Naive thymus-derived CD4-positive, alpha-beta T cell (primary cell): ENCODE measurements around the gene CSF2. TPM values are rescaled to one million over a fixed set of nuclear protein-coding genes. Genes with fewer than 3 reads are reported as not detected.
A peak's percentile ranks its signal among the peaks of the same experiment; 100 is the strongest.
"Not testable (repeated sequence)": the region's sequence is repeated elsewhere in the genome, so short reads cannot be mapped to it uniquely, and the experiment has no call there.

Experiments used
- ATAC-seq: fragments of 150-1000 bp; cut with Tn5 transposase; 2 replicates; pipeline ENCODE4 v1.10.0; 2021; ENCODE audit warnings: mild to moderate bottlenecking, moderate library complexity
- CTCF ChIA-PET: fragments of 350-600 bp; sonication (Branson Sonifier 250); formaldehyde crosslinking; loops from one replicate; lab custom pipeline; 2021; ENCODE audit warnings: antibody characterized with exemption; lab: Charles Lee
- POLR2A ChIA-PET: fragments of 350-600 bp; sonication (Branson Sonifier 250); formaldehyde crosslinking; loops from one replicate; lab custom pipeline; 2021; ENCODE audit warnings: antibody characterized with exemption, inconsistent platforms; lab: Charles Lee
- DNase-seq, 9 donors: peaks; one replicate each; pipeline versions ENCODE4 v3.0.0 to v3.0.0-alpha.2; 2020 to 2022; ENCODE audit warnings: mixed read lengths in 1 of 9
- H3K27ac ChIP-seq: one replicate; pipeline ENCODE4 v1.7.0; 2013; ENCODE audit warnings: mild to moderate bottlenecking, low read depth, low read length, moderate library complexity
- H3K27me3 ChIP-seq, 2 donors: one replicate each; pipeline ENCODE4 v1.7.0; 2013; ENCODE audit warnings: low read length in 2 of 2, mild to moderate bottlenecking in 2 of 2, moderate library complexity in 2 of 2; ENCODE audit not compliant: control insufficient read depth in 2 of 2, insufficient read depth in 2 of 2
- H3K36me3 ChIP-seq, 3 experiments: 1 replicate in 2 of 3; 2 replicates in 1 of 3; pipeline ENCODE4 v1.7.0; 2013; ENCODE audit warnings: low read length in 3 of 3, mild to moderate bottlenecking in 3 of 3, moderate library complexity in 1 of 3; ENCODE audit not compliant: insufficient read depth in 3 of 3, control insufficient read depth in 2 of 3
- H3K4me1 ChIP-seq, 2 donors: one replicate each; pipeline ENCODE4 v1.7.0; 2013; ENCODE audit warnings: low read length in 2 of 2, mild to moderate bottlenecking in 2 of 2, moderate library complexity in 1 of 2; ENCODE audit not compliant: control insufficient read depth in 2 of 2, insufficient read depth in 2 of 2
- H3K4me3 ChIP-seq: 2 replicates; pipeline ENCODE4 v1.7.0; 2013; ENCODE audit warnings: mild to moderate bottlenecking, low read length
- H3K9me3 ChIP-seq, 3 experiments: 1 replicate in 2 of 3; 2 replicates in 1 of 3; pipeline ENCODE4 v1.7.0; 2013; ENCODE audit warnings: low read length in 3 of 3; ENCODE audit not compliant: control insufficient read depth in 2 of 3
- H3K27ac Mint-ChIP-seq, 9 donors: one replicate each; pipeline ENCODE4 v1.8.0; 2020 to 2022; ENCODE audit warnings: mixed read lengths in 9 of 9, mild to moderate bottlenecking in 8 of 9, moderate library complexity in 5 of 9, inconsistent platforms in 2 of 9
- H3K27me3 Mint-ChIP-seq, 5 donors: one replicate each; pipeline ENCODE4 v1.8.0; 2021 to 2022; ENCODE audit warnings: mixed read lengths in 5 of 5, mild to moderate bottlenecking in 1 of 5
- H3K36me3 Mint-ChIP-seq, 5 donors: one replicate each; pipeline ENCODE4 v1.8.0; 2020 to 2022; ENCODE audit warnings: mixed read lengths in 5 of 5, mild to moderate bottlenecking in 3 of 5, inconsistent platforms in 1 of 5
- H3K4me1 Mint-ChIP-seq, 7 donors: one replicate each; pipeline ENCODE4 v1.8.0; 2020 to 2022; ENCODE audit warnings: mixed read lengths in 7 of 7, mild to moderate bottlenecking in 3 of 7, inconsistent platforms in 1 of 7
- H3K4me3 Mint-ChIP-seq, 10 donors: one replicate each; pipeline ENCODE4 v1.8.0; 2020 to 2022; ENCODE audit warnings: mild to moderate bottlenecking in 10 of 10, mixed read lengths in 10 of 10, moderate library complexity in 6 of 10, inconsistent platforms in 2 of 10
- H3K9me3 Mint-ChIP-seq, 11 donors: one replicate each; pipeline ENCODE4 v1.8.0; 2020 to 2022; ENCODE audit warnings: mixed read lengths in 11 of 11, mild to moderate bottlenecking in 4 of 11, inconsistent platforms in 1 of 11, moderate library complexity in 1 of 11
- intact Hi-C, 2 donors: fragments of 100-400 bp; cut with micrococcal nuclease; formaldehyde crosslinking; loops; one replicate each; pipeline ENCODE4 v1.15.1; 2023
- polyA plus RNA-seq, 2 donors: library from polyadenylated mRNA; unstranded; fragments of 300-500 nt; fragmentation: Illumina TruSeq; gene quantifications; one replicate each; pipeline ENCODE4 v1.2.3, GENCODE V29; 2021
- total RNA-seq, 6 experiments: library from RNA in 5 of 6; stranded (reverse) in 5 of 6; gene quantifications; 1 replicate in 5 of 6; 2 replicates in 1 of 6; pipeline ENCODE4 v1.2.3 and lab custom pipeline; 2021 to 2026

The CSF2 gene
- total and polyA plus RNA-seq, 7 experiments from 2014 or later: 111 TPM; not detected in 6

GRCh38 chr5:132105688-132106087 lies 32.1 kb downstream of the CSF2 start:
- Mint-ChIP-seq H3K27ac (peak overlapping the region in 1 of 9 donors; percentile 86), H3K27me3 (no peaks in the 10 kb centered on the region), H3K36me3 (peaks cover 0 to 33% (median 0%) of the 10 kb centered on the region in 5 donors), H3K4me1 (peaks cover 31 to 81% (median 43%) of the 10 kb centered on the region in 7 donors), H3K4me3 (peak overlapping the region in 1 of 10 donors; percentile 42), H3K9me3 (peaks cover 0 to 10% (median 0%) of the 10 kb centered on the region in 11 donors)
- Histone ChIP-seq H3K4me1 (peaks cover 35 to 57% of the 10 kb centered on the region in 2 donors), H3K9me3 (no peaks in the 10 kb centered on the region), H3K4me3 (no peak overlapping the region), H3K27me3 (no peaks in the 10 kb centered on the region), H3K27ac (no peak overlapping the region), H3K36me3 (no peaks in the 10 kb centered on the region)
- ATAC-seq: no peak
- ChIA-PET CTCF (interaction anchor here (0.5 kb wide), 1 partner anchor 44 kb away, joined by 4 read pairs; no protein-coding TSS in a partner anchor), POLR2A (no interaction called here)
- intact Hi-C loops: loop anchor here (10.0 kb wide), 3 partner anchors 69 to 851 kb away; no protein-coding TSS in a partner anchor
- DNase-seq: no peak

GRCh38 chr5:132108495-132108894 lies 34.9 kb downstream of the CSF2 start:
- POLR2A ChIA-PET, CTCF ChIA-PET, ATAC-seq, DNase-seq, H3K27me3 Mint-ChIP-seq, H3K27ac ChIP-seq, H3K27me3 ChIP-seq, H3K36me3 ChIP-seq, H3K9me3 ChIP-seq, H3K4me3 ChIP-seq: not testable (repeated sequence)
- peak overlapping the region in 1 of 9 donors; percentile 80 for H3K27ac Mint-ChIP-seq
- H3K4me1 Mint-ChIP-seq: peaks cover 18 to 76% (median 27%) of the 10 kb centered on the region in 7 donors
- H3K4me3 Mint-ChIP-seq: peak overlapping the region in 1 of 10 donors; percentile 64
- H3K4me1 ChIP-seq: peaks cover 7 to 45% of the 10 kb centered on the region in 2 donors
- intact Hi-C loops: loop anchor here (10.0 kb wide), 3 partner anchors 66 to 854 kb away; no protein-coding TSS in a partner anchor
- peaks cover 0 to 45% (median 0%) of the 10 kb centered on the region in 5 donors for H3K36me3 Mint-ChIP-seq
- H3K9me3 Mint-ChIP-seq: peaks cover 0 to 19% (median 4%) of the 10 kb centered on the region in 11 donors

GRCh38 chr5:132108957-132109356 lies 35.4 kb downstream of the CSF2 start:
- Mint-ChIP-seq H3K4me1 (peaks cover 15 to 75% (median 23%) of the 10 kb centered on the region in 7 donors), H3K27ac (peak overlapping the region in 1 of 9 donors; percentile 80), H3K36me3 (peaks cover 0 to 50% (median 0%) of the 10 kb centered on the region in 5 donors), H3K9me3 (peaks cover 0 to 21% (median 4%) of the 10 kb centered on the region in 11 donors)
- POLR2A ChIA-PET, H3K4me3 Mint-ChIP-seq, H3K36me3 ChIP-seq, H3K27ac ChIP-seq, CTCF ChIA-PET, H3K27me3 Mint-ChIP-seq, H3K4me3 ChIP-seq, ATAC-seq, H3K27me3 ChIP-seq, H3K9me3 ChIP-seq, DNase-seq: not testable (repeated sequence)
- H3K4me1 ChIP-seq: peaks cover 3 to 47% of the 10 kb centered on the region in 2 donors
- intact Hi-C loops: loop anchor here (10.0 kb wide), 3 partner anchors 66 to 854 kb away; no protein-coding TSS in a partner anchor

- Mint-ChIP-seq H3K9me3 (peaks cover 0 to 23% (median 4%) of the 10 kb centered on the region in 11 donors), H3K27ac (peak overlapping the region in 2 of 9 donors; percentile 38 to 81), H3K36me3 (peaks cover 0 to 54% (median 0%) of the 10 kb centered on the region in 5 donors), H3K4me1 (peaks cover 10 to 75% (median 17%) of the 10 kb centered on the region in 7 donors), H3K27me3 (no peaks in the 10 kb centered on the region), H3K4me3 (peak overlapping the region in 1 of 10 donors; percentile 29)
- CTCF ChIA-PET: no interaction called here
- Histone ChIP-seq H3K4me1 (peaks cover 0 to 47% of the 10 kb centered on the region in 2 donors), H3K27me3 (no peaks in the 10 kb centered on the region), H3K36me3 (no peaks in the 10 kb centered on the region), H3K27ac (no peak overlapping the region), H3K4me3 (no peak overlapping the region), H3K9me3 (no peaks in the 10 kb centered on the region)
- ATAC-seq: no peak
- intact Hi-C loops: loop anchor here (10.0 kb wide), 3 partner anchors 65 to 855 kb away; no protein-coding TSS in a partner anchor
- no peak for DNase-seq
- POLR2A ChIA-PET: interaction anchor here (0.5 kb wide), 1 partner anchor 1011 kb away, joined by 3 read pairs; no protein-coding TSS in a partner anchor
Measured at GRCh38 chr5:132109494-132110053, 36.0 kb downstream of the CSF2 start.

- no peak overlapping the region for H3K27ac ChIP-seq
- DNase-seq (no peak), ATAC-seq (no peak)
- Mint-ChIP-seq H3K36me3 (peaks cover 0 to 58% (median 0%) of the 10 kb centered on the region in 5 donors), H3K4me1 (peaks cover 9 to 75% (median 21%) of the 10 kb centered on the region in 7 donors), H3K9me3 (peaks cover 0 to 26% (median 4%) of the 10 kb centered on the region in 11 donors), H3K27me3 (no peaks in the 10 kb centered on the region), H3K4me3 (peak overlapping the region in 1 of 10 donors; percentile 74), H3K27ac (peak overlapping the region in 1 of 9 donors; percentile 90)
- H3K27me3 ChIP-seq: no peaks in the 10 kb centered on the region
- H3K9me3 ChIP-seq: no peaks in the 10 kb centered on the region
- POLR2A ChIA-PET: interaction anchor here (0.5 to 0.7 kb wide), 2 partner anchors 80 to 1011 kb away, joined by 3 read pairs; no protein-coding TSS in a partner anchor
- CTCF ChIA-PET: no interaction called here
- no peaks in the 10 kb centered on the region for H3K36me3 ChIP-seq
- intact Hi-C loops: no loop called here
- H3K4me1 ChIP-seq: peaks cover 0 to 47% of the 10 kb centered on the region in 2 donors
- H3K4me3 ChIP-seq: no peak overlapping the region
Measured at GRCh38 chr5:132110195-132110594, 36.6 kb downstream of the CSF2 start.

- peak in 1 of 9 donors; percentile 57 for DNase-seq
- CTCF ChIA-PET: no interaction called here
- peaks cover 0 to 59% (median 0%) of the 10 kb centered on the region in 5 donors for H3K36me3 Mint-ChIP-seq
- H3K4me3 Mint-ChIP-seq: peak overlapping the region in 1 of 10 donors; percentile 74
- no peak overlapping the region for H3K27ac ChIP-seq
- H3K9me3 ChIP-seq: no peaks in the 10 kb centered on the region
- H3K27ac Mint-ChIP-seq: peak overlapping the region in 2 of 9 donors; percentile 25 to 90
- no peaks in the 10 kb centered on the region for H3K36me3 ChIP-seq
- no peaks in the 10 kb centered on the region for H3K27me3 Mint-ChIP-seq
- H3K27me3 ChIP-seq: no peaks in the 10 kb centered on the region
- POLR2A ChIA-PET: no interaction called here
- ATAC-seq: no peak
- H3K4me1 ChIP-seq: peaks cover 0 to 46% of the 10 kb centered on the region in 2 donors
- no peak overlapping the region for H3K4me3 ChIP-seq
- peaks cover 0 to 30% (median 4%) of the 10 kb centered on the region in 11 donors for H3K9me3 Mint-ChIP-seq
- intact Hi-C loops: loop anchor here in 1 of 2 donors (1.0 kb wide), 1 partner anchor 8 kb away; no protein-coding TSS in a partner anchor
- H3K4me1 Mint-ChIP-seq: peaks cover 9 to 75% (median 26%) of the 10 kb centered on the region in 7 donors
Measured at GRCh38 chr5:132110930-132111329, 37.3 kb downstream of the CSF2 start.
